ENCODE measurements around the gene ATP2A1. TPM values are rescaled to one million over a fixed set of nuclear protein-coding genes. Genes with fewer than 3 reads are reported as not detected.

ATP2A1 gene
- total and polyA plus RNA-seq, 2 of the 8 experiments (the other 6 are each of a cell fraction or from before 2014, with no cell fraction given) = 1.7 to 2.4 TPM

DNA sequence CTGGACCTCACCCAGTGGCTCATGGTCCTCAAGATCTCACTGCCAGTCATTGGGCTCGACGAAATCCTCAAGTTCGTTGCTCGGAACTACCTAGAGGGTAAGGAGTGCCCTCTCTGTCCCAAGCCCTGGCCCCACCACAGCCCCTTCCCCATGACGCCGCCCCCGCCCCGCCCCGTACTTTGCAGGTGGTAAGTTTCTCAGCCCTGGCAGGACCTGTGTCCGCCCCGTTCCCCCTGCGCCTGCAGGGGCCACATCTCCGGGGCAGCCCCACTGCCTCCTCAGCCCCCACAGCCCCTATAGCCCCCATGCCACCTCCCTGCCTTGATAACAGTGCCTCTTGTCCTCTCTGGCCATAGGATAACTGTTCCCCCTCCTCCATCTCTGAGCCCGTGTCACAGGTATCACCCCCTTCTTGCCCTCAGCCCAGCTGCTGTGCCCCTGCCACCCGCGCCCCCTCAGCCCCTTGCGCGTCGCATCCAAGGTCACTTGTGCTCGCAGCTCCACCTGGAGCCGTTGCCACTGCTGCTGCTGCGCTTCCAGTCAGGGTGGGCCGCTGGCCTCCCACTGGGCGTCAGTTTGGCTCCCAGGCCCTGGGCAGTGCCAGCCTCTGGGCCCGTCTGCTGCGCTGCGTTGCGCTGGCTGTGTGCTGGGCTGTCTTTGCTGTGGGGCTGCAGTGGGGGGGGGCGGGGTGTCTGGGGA, 25.2 kb downstream of the ATP2A1 start (continued):
- no peak for TF ChIP-seq EP300 (IDR thresholded peaks at IDR 0.05; ENCODE audit: borderline replicate concordance in 1 of 2, low read depth in 2 of 2, low read length in 2 of 2)
- no peak for TF ChIP-seq SIRT6 (IDR thresholded peaks at IDR 0.05; ENCODE audit: low read length)
- TF ChIP-seq, protein P1, sequence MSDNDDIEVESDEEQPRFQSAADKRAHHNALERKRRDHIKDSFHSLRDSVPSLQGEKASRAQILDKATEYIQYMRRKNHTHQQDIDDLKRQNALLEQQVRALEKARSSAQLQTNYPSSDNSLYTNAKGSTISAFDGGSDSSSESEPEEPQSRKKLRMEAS (IDR thresholded peaks at IDR 0.05) = no peak
- no peak for TF ChIP-seq YY1 (IDR thresholded peaks at IDR 0.05; ENCODE audit: low read depth, low read length)

Data from H1 (cell line).